ENCODE measurements around the gene TCF12. TPM values are rescaled to one million over a fixed set of nuclear protein-coding genes. Genes with fewer than 3 reads are reported as not detected.

Gene TCF12
- total RNA-seq, 3 donors from 2014 or later = 164 to 198 (median 174) TPM

DNA sequence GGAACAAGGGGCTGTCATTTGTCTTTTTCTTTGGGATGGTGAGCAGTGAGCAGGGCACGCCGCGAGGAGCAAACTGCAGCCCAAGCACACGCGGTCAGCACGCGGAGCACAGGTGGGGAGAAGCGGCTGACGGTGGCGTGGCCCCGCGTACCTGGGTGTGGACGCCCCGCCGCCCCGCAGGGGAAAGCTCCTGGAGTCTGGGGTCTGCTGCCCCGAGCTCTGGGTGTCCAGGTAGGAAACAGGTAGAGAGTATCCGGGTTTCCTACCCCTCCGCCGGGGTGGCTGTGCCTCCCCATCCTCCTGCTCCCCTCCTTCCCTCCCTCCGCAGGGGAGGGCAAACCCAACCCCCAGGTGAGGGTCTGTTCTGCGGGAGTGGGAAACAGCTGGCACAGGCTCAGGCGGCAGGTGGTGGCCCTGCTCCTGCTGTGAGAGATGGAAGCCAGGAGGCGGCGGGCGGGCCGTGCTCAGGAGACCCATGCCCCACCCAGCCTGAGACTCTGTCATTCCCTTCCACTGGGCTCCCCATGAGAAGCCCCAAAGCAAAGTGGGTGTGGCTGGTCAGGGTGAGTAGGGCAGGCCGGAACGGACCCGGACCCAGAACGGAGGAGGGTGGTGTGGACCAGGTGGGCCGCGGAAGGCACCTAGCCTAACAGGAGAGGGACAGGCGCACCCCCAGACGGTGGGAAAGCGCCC lies 400.9 kb downstream of the TCF12 start:
- no peak overlapping the region for H3K27ac ChIP-seq
- no peaks in the 10 kb centered on the region for H3K9me3 ChIP-seq
- DNase-seq (ENCODE audit: low spot score in 2 of 2) = no peak
- intact Hi-C loops (cut with DNase I; ENCODE audit: low total_unique reads) = no loop called here
- H3K36me3 ChIP-seq = no peaks in the 10 kb centered on the region
- TF ChIP-seq, protein P1, sequence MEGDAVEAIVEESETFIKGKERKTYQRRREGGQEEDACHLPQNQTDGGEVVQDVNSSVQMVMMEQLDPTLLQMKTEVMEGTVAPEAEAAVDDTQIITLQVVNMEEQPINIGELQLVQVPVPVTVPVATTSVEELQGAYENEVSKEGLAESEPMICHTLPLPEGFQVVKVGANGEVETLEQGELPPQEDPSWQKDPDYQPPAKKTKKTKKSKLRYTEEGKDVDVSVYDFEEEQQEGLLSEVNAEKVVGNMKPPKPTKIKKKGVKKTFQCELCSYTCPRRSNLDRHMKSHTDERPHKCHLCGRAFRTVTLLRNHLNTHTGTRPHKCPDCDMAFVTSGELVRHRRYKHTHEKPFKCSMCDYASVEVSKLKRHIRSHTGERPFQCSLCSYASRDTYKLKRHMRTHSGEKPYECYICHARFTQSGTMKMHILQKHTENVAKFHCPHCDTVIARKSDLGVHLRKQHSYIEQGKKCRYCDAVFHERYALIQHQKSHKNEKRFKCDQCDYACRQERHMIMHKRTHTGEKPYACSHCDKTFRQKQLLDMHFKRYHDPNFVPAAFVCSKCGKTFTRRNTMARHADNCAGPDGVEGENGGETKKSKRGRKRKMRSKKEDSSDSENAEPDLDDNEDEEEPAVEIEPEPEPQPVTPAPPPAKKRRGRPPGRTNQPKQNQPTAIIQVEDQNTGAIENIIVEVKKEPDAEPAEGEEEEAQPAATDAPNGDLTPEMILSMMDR (IDR thresholded peaks at IDR 0.05) = no peak
- no peak for TF ChIP-seq POLR2A (IDR thresholded peaks at IDR 0.05)
- TF ChIP-seq POLR2AphosphoS5 (IDR thresholded peaks at IDR 0.05) = no peak
- no peaks in the 10 kb centered on the region for H3K4me1 ChIP-seq
- no peaks in the 10 kb centered on the region for H3K27me3 ChIP-seq
- no peak overlapping the region for H3K4me3 ChIP-seq

- no peak for TF ChIP-seq POLR2A (IDR thresholded peaks at IDR 0.05)
- TF ChIP-seq, protein P1 (IDR thresholded peaks at IDR 0.05) = no peak
- TF ChIP-seq POLR2AphosphoS5 (IDR thresholded peaks at IDR 0.05) = no peak
- peak overlapping the region; percentile 63 to 74 for H3K27ac ChIP-seq
- H3K9me3 ChIP-seq = no peaks in the 10 kb centered on the region
- no peaks in the 10 kb centered on the region for H3K27me3 ChIP-seq
- no peaks in the 10 kb centered on the region for H3K4me1 ChIP-seq
- no peak overlapping the region for H3K4me3 ChIP-seq
- H3K36me3 ChIP-seq = no peaks in the 10 kb centered on the region
- intact Hi-C loops (cut with DNase I; ENCODE audit: low total_unique reads) = no loop called here
- DNase-seq (ENCODE audit: low spot score in 2 of 2) = no peak
Measured at GRCh38 chr15:57319919-57320560, 401.6 kb downstream of the TCF12 start.

- Histone ChIP-seq H3K9me3 (no peaks in the 10 kb centered on the region), H3K4me1 (no peaks in the 10 kb centered on the region), H3K4me3 (no peak overlapping the region), H3K27me3 (no peaks in the 10 kb centered on the region), H3K36me3 (no peaks in the 10 kb centered on the region), H3K27ac (peak overlapping the region; percentile 63 to 74)
- no peak for DNase-seq (ENCODE audit: low spot score in 2 of 2)
- TF ChIP-seq POLR2AphosphoS5 (IDR thresholded peaks at IDR 0.05) (no peak), POLR2A (IDR thresholded peaks at IDR 0.05) (no peak)
- TF ChIP-seq, protein P1 (IDR thresholded peaks at IDR 0.05) = no peak
- intact Hi-C loops (cut with DNase I; ENCODE audit: low total_unique reads) = no loop called here
Measured at GRCh38 chr15:57320631-57321220, 402.3 kb downstream of the TCF12 start.

GRCh38 chr15:57321485-57321884 lies 403.0 kb downstream of the TCF12 start:
- H3K27ac ChIP-seq = no peak overlapping the region
- no peaks in the 10 kb centered on the region for H3K27me3 ChIP-seq
- H3K9me3 ChIP-seq = no peaks in the 10 kb centered on the region
- intact Hi-C loops (cut with DNase I; ENCODE audit: low total_unique reads) = no loop called here
- DNase-seq (ENCODE audit: low spot score in 2 of 2) = no peak
- H3K4me3 ChIP-seq = no peak overlapping the region
- TF ChIP-seq, protein P1 (IDR thresholded peaks at IDR 0.05) = no peak
- TF ChIP-seq POLR2A (IDR thresholded peaks at IDR 0.05) (no peak), POLR2AphosphoS5 (IDR thresholded peaks at IDR 0.05) (no peak)
- H3K36me3 ChIP-seq = no peaks in the 10 kb centered on the region
- no peaks in the 10 kb centered on the region for H3K4me1 ChIP-seq
